ENCODE data around the gene RASA2.

The RASA2 gene

DNA sequence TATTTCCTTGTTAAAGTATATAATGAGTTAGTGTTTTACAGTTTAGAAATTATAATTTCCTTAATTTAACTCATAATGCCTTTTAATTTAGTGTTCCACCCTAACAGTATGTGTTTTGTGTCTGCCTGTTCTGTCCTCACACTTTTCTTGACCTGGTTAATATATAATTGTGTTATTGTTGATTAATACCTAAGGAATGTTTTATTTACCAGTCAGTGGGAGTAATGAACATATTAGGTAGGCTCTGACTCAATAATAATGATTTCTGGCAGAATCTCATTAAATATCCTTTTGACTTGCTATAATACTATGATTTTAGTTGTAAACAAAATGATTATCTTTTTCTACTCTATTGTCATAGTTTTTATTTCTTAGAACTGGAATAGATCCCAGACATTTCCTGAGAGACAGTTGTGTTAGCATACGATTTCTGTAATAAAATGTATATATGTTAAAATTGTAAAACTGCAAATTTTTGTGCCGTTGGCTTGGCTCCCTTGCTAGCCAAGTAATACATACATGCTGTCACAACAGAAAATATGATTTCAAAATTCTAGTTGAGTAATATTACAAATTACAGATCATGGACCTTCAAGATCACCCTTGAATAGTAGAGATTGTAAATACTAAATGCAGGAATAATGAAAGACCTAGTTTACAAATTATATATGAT lies 51.9 kb downstream of the RASA2 start:
- DNase-seq (ENCODE audit: low read depth), result no peak

DNA sequence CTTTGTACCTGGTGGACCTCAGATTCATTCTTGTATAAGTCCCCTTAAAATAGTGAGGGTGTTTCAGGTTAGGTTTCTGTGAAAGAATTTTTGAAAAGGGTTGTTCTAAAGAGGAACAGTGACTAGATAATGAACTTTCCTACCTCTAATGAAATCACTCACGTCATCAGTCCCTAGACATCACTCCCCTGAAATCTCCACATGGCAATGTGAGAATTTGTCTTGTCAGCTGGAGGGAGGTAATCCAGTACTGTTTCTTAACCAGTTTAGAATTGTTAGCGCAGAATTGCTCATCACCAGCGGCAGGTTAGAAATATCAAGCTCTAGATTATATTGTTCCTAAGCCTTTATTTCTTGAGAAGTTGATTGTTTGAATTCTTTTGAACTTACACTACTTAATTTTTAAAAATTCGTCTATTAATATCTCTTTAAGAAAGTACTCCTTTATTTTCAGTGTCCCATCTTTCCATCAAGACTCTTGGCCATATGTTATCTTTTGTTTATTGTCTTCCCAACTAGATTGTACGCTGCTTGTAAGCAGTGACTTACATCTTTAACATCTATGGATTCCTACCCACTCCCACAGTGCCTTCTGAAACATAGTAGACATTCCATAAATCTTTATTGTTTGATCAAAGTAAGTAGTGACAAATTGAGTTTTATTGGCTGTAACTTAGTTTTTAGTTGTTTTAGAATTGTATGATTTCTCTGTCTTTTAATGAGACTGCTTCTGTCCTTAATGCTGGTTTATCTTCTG lies 52.8 kb downstream of the RASA2 start:
- DNase-seq (ENCODE audit: low read depth), result no peak

- no peak for DNase-seq (ENCODE audit: low read depth)
These were observed 53.7 kb downstream of the RASA2 start for GRCh38 chr3:141540531-141540930.

GRCh38 chr3:141542202-141542969 lies 55.6 kb downstream of the RASA2 start:
- no peak for DNase-seq (ENCODE audit: low read depth)

DNA sequence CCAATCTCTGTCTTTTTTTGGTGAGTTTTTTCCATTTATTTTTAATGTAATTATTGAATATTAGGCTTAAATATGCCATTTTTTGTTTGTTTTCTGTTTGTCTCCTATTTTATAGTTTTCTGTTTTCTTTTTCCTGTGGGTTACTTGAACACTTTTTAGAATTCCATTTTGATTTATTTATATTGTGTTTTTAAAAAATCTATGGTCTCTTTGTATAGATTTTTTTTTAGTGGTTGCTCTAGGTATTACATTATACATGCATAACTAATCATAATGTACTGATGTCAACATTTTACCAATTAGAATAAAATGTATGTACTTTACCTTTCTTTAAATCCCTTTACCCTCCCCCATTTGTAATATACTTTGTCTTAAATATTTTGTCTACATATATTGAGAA lies 56.2 kb downstream of the RASA2 start:
- no peak for DNase-seq (ENCODE audit: low read depth)

DNA sequence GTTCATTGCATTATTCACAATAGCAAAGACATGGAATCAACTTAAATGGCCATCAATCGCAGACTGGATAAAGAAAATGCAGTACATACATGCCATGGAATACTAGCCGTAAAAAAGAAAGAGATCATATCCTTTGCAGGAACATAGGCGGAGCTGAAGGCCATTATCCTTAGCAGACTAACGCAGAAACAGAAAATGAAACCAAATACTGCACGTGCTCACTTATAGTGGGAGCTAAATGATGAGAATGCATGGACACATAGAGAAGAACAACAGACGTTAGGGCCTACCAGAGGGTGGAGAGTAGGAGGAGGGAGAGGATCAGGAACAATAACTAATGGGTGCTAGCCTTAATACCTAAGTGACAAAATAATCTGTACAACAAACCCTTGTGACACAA lies 57.9 kb downstream of the RASA2 start:
- peak; percentile 1 for DNase-seq (ENCODE audit: low read depth)

DNA sequence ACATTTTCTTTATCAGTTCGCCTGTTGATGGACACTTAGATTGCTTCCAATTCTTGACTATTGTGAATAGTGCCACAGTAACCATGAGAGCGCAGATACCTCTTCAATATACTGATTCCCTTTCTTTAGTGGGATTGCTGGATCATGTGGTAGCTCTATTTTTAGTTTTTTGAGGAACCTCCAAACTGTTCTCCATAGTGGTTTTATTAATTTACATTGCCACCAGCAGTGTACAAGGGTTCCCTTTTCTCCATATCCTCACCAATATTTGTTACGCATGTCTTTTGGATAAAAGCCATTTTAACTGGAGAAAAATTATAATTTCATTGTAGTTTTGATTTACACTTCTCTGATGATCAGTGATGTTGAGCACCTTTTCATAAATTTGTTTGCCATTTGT lies 59.3 kb downstream of the RASA2 start:
- DNase-seq (ENCODE audit: low read depth), result no peak

DNA sequence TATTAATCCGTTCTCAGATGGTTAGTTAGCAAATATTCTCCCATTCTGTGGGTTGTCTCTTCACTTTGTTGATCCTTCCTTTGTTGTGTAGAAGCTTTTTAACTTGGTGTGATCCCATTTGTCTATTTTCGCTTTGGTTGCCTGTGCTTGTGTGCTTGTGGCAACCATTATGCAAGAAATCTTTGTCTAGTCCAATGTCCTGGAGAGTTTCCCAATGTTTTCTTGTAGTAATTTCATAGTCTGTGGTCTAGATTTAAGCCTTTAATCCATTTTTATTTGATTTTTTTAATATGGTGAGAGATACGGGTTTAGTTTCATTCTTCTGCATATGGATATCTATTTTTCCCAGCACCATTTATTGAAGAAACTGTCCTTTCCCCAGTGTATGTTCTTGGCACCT lies 59.8 kb downstream of the RASA2 start:
- no peak for DNase-seq (ENCODE audit: low read depth)

DNA sequence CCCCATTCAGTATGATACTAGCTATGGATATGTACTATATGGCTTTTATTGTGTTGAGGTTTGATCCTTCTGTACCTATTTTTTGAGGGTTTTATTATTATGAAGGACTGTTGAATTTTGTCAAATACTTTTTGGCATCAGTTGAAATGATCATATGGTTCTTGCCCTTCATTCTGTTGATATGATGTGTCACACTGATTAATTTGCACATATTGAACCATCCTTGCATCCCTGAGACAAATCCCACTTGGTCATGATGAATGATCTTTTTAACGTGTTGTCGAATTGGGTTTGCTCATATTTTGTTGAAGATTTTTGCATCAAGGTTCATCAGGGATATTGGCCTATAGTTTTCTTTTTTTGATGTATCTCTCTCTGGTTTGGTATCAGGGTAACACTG lies 61.0 kb downstream of the RASA2 start:
- no peak for DNase-seq (ENCODE audit: low read depth)

DNA sequence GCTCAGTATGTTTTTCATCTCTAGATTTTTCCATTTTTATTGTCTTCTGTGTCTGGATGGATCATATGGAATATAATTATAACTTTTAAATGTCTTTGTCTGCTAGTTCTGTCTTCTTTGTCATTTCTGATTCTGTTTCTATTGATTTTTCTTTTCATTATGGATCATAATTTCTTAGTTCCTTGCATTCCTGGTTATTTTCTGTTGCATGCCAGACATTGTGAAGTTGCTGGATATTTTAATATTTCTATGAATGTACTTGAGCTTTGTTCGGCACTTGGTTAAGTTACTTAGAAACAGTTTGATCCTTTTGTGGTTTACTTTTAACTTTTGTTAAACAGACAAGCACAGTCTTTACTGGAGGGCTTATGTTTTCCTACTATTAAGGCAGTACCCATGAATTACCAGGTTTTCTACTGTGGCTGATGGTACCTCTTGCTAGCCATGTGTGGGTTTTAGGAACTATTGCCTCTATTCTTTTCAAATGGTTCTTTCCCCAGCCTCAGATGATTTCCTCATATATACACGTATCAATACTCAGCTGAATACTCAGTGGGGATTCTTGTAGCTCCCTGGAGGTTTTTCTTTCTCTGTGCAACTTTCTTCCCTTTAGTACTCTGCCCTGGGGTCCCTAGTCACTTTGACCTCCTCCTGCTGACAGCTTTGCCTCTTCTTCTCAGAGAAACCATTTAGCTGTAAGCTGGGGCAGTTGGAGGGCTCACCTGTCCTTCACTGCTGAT lies 64.3 kb downstream of the RASA2 start:
- DNase-seq (ENCODE audit: low read depth), result no peak

DNA sequence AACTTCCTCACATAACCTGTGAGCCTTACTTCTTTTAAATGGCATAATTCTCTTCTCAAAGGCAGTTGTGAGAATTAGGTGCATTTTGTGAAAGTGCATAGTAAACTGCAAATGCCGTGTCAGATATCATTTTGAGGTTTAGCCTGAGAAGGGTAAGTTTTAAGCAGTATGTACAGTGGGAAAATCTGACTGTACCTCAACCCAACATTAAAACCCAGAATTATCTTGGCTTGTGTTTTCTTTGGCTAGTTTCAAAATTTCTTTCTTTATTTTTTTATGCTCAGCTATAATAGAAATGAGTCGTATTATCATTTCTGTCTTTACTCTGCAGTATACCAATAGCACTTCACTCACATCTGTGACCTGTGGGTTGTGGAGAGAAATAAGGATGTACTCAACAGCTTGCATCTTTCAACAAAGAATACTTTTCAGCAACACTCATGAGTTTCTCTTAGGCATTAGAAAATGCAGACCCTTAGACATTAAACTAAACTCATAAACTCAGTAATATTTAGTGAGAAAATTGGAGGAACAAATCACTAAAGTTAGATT lies 65.7 kb downstream of the RASA2 start:
- no peak for DNase-seq (ENCODE audit: low read depth)

- DNase-seq (ENCODE audit: low read depth), result no peak
These were observed 66.2 kb downstream of the RASA2 start for GRCh38 chr3:141553055-141553454.

GRCh38 chr3:141556034-141556433 lies 69.2 kb downstream of the RASA2 start:
- DNase-seq (ENCODE audit: low read depth), result no peak

DNA sequence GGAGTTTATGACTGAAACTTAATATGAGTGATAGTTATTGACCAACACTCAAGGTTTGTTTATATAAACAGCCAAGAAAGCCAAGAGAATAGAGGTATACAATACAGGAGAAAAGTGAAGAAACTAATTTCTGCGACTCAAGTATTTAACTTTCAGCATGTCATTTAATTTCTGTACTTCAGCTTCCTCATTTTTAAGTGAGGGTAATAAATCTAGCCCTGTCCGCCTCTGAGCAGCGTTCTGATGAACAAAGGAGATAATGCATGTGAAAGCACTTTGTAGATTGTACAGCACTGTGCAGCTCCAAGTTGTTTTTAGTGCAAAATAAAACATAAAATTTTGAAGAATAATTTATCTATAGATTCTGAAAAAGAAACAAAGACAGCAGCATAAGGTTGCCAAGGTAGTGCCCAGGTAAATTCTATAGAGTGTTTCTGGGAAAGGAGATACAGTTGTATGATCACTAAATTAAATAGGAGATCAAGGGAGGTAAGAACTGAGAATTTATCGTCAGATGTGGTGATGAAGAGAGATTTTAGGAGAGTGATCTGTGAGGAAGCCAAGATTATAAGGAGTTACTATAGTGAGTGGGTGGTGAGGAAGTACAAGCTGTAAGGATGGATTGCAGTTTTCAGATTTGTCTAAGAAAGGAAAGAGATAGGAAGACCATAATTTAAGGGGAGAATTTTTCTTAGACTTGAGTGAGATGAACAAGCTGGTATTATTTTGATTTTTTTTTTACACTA lies 71.3 kb downstream of the RASA2 start:
- no peak for DNase-seq (ENCODE audit: low read depth)

DNA sequence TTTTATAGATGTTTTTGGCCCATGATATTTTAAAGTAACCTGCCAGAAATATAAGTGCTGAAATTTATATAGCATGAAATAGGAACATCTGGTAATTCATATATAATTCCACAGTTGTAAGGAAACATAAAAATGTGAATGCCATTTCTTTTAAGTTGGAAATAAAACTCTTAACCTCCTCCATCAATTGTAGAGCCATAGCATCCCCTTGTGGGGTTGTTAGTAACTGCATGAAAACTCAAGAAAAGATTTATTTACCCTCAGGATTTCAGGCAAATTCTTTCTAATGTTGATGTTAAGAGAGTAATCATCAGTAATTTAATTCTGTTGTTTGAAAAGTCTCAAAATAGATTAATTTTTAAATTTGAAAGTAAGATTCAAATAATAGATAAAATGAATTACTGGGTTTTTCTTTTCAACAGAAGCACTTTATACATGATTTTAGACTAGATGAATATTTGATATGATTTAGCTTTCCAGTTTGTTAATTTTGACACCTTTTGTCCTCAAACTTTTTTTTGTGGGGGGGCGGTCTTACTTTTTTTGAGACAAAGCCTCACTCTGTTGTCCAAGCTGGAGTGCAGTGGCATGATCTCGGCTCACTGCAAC lies 74.7 kb downstream of the RASA2 start:
- DNase-seq (ENCODE audit: low read depth), result peak; percentile 11

- DNase-seq (ENCODE audit: low read depth), result no peak
These were observed 77.4 kb downstream of the RASA2 start for GRCh38 chr3:141564241-141564640.

GRCh38 chr3:141570068-141570467 lies 83.2 kb downstream of the RASA2 start:
- DNase-seq (ENCODE audit: low read depth), result no peak

DNA sequence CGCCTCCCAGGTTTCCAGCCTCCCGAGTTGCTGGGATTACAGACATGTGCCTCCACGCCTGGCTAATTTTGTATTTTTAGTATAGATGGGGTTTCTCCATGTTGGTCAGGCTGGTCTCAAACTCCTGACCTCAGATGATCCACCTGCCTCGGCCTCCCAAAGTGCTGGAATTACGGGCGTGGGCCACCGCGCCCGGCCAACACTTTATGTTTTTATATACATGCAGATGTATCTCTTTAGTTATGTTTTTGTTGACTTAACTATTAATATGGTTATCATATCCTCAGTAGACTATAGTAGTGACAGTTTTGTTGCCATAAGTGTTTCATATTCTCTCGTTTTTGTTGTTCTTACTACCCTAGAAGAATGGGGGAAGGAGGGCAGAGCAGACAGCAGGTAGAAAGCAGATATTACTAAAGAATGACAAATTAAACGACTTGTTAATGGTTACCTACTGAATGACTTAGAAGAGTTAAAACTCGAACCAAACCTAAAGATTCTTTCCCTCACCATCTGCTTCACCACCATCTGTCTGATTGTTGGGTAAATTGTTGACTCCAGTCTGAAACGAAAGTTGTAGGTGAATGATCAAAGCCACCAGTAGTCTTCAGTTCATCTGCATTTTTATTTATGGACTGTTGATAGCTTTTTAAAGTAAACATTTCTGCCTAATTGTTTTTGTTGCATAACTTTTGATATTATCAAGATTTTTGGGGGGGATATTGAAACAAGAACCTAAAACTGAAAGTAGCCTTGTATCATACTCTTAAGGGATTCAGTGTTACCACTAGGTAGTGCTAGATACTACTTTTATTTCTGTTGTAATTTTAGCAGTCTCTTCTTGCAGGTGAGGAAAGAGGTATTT lies 89.3 kb downstream of the RASA2 start:
- DNase-seq (ENCODE audit: low read depth), result no peak

DNA sequence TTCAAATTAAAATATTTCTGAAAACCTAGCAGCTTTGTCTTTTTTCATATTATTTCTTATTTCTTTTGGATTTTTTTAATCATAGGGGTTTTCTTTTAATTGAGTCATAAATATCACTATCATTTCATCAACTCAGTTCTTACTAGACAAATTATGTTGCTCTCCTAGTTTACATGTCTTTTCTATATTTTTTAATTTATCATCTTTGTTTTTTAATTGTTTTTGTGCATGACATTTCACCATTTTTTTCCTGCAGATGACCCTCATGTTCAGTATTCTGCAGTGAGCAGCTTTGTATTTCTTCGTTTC lies 89.9 kb downstream of the RASA2 start:
- DNase-seq (ENCODE audit: low read depth), result no peak

All from activated gamma-delta T cell treated with anti-CD3 and anti-CD28 coated beads, Interleukin-2, amount 50 U/mL, for 16 hours (primary cell).